Limb (tissue), 2 donors: ENCODE data around the gene FMO3.

Experiments
- DNase-seq, 2 donors: peaks; one replicate each; pipeline ENCODE4 v3.0.0-alpha.2; 2016; ENCODE audit errors: extremely low spot score in 2 of 2

FMO3 gene

GRCh38 chr1:171090604-171091003, at the start of gene FMO3:
FMO3 (plus strand) TSS chr1:171090905; CDS start chr1:171092659, 1,754 bp downstream.
- no peak for DNase-seq

GRCh38 chr1:171048014-171048413, 42.7 kb upstream of the FMO3 start:
- DNase-seq, result no peak

- DNase-seq, result no peak
Measured at GRCh38 chr1:171052977-171053376, 37.7 kb upstream of the FMO3 start.

- DNase-seq, result no peak
Measured at GRCh38 chr1:171055966-171056643, 34.6 kb upstream of the FMO3 start.

- no peak for DNase-seq
Measured at GRCh38 chr1:171061425-171062143, 29.1 kb upstream of the FMO3 start.

GRCh38 chr1:171062902-171063301, 27.8 kb upstream of the FMO3 start:
- DNase-seq, result no peak

GRCh38 chr1:171075041-171075440, 15.7 kb upstream of the FMO3 start:
- no peak for DNase-seq

- peak in 1 of 2 donors; percentile 76 for DNase-seq
Measured at GRCh38 chr1:171081314-171081753, 9.4 kb upstream of the FMO3 start.

- peak in 1 of 2 donors; percentile 5 for DNase-seq
Measured at GRCh38 chr1:171081763-171082201, 8.9 kb upstream of the FMO3 start.

GRCh38 chr1:171082606-171083005, 8.1 kb upstream of the FMO3 start:
- no peak for DNase-seq

- no peak for DNase-seq
Measured at GRCh38 chr1:171083222-171083621, 7.5 kb upstream of the FMO3 start.

GRCh38 chr1:171084091-171084490, 6.6 kb upstream of the FMO3 start:
- DNase-seq, result no peak

- no peak for DNase-seq
Measured at GRCh38 chr1:171084870-171085269, 5.8 kb upstream of the FMO3 start.

- DNase-seq, result no peak
Measured at GRCh38 chr1:171087896-171088295, 2.8 kb upstream of the FMO3 start.

GRCh38 chr1:171103862-171104261, 13.2 kb downstream of the FMO3 start:
- DNase-seq, result no peak

- DNase-seq, result no peak
Measured at GRCh38 chr1:171107262-171107940, 16.7 kb downstream of the FMO3 start.

- DNase-seq, result no peak
Measured at GRCh38 chr1:171107969-171108368, 17.3 kb downstream of the FMO3 start.

GRCh38 chr1:171109966-171110365, 19.3 kb downstream of the FMO3 start:
- DNase-seq, result no peak

GRCh38 chr1:171110621-171111326, 20.1 kb downstream of the FMO3 start:
- DNase-seq, result no peak

GRCh38 chr1:171112119-171112518, 21.4 kb downstream of the FMO3 start:
- no peak for DNase-seq

GRCh38 chr1:171113382-171113781, 22.7 kb downstream of the FMO3 start:
- DNase-seq, result no peak
